Stomach (tissue), 4 donors: ENCODE measurements around the gene DDIAS.

Experiments
- CTCF ChIP-seq, 7 experiments: fragments of 450-650 bp in 4 of 7; fragments of 200-600 bp in 3 of 7; sonication (generic) in 3 of 7; IDR thresholded peaks; one replicate each; pipeline ENCODE4 v1.5.1; 2016 to 2019; ENCODE audit warnings: antibody characterized with exemption in 7 of 7, control low read depth in 2 of 7, mild to moderate bottlenecking in 1 of 7
- EP300 ChIP-seq: sonication (generic); formaldehyde crosslinking; IDR thresholded peaks from one replicate; pipeline ENCODE4 v1.6.1; 2017; ENCODE audit warnings: antibody characterized with exemption
- POLR2A ChIP-seq, 4 donors: fragments of 450-650 bp; IDR thresholded peaks; one replicate each; pipeline ENCODE4 v1.6.1; 2016; ENCODE audit warnings: antibody characterized with exemption in 4 of 4, control low read depth in 2 of 4, mild to moderate bottlenecking in 1 of 4, moderate library complexity in 1 of 4
- POLR2AphosphoS5 ChIP-seq, 3 donors: sonication (generic); formaldehyde crosslinking; IDR thresholded peaks; one replicate each; pipeline ENCODE4 v1.6.1; 2016; ENCODE audit warnings: antibody characterized with exemption in 3 of 3

- no peak for TF ChIP-seq POLR2A (IDR thresholded peaks at IDR 0.05)
- TF ChIP-seq CTCF (IDR thresholded peaks at IDR 0.05): no peak
- TF ChIP-seq EP300: no peak
- TF ChIP-seq POLR2AphosphoS5 (IDR thresholded peaks at IDR 0.05): no peak
Observed at GRCh38 chr11:82858556-82859091, 42.9 kb upstream of the DDIAS start.
